HEK293 (cell line): ENCODE measurements around the gene CENPX.

Source experiments
- CTCF ChIA-PET: fragments of 350-600 bp; formaldehyde crosslinking; extraction: SDS; loops from one replicate; lab custom pipeline; 2021; ENCODE audit warnings: antibody characterized with exemption; lab: Yijun Ruan, JAX
- POLR2A ChIA-PET: fragments of 300-600 bp; formaldehyde crosslinking; extraction: SDS; loops from one replicate; lab custom pipeline; 2020; ENCODE audit warnings: antibody characterized with exemption, inconsistent platforms; lab: Yijun Ruan, JAX
- H3K27ac ChIP-seq: fragments of 200-500 bp; sonication (Bioruptor generic); 2 replicates; pipeline ENCODE4 v1.5.1; 2014; ENCODE audit warnings: low read depth, low read length, control low read depth, inconsistent platforms; ENCODE audit errors: extremely low read depth
- H3K36me3 ChIP-seq, 2 experiments: fragments of 200-500 bp in 1 of 2; sonication (Bioruptor generic) in 1 of 2; 1 replicate in 1 of 2; 2 replicates in 1 of 2; pipeline ENCODE4 v1.5.1; 2014 to 2017; ENCODE audit warnings: inconsistent platforms in 2 of 2, low read length in 2 of 2; ENCODE audit not compliant: control insufficient read depth in 2 of 2, insufficient read depth in 1 of 2
- H3K4me1 ChIP-seq: fragments of 200-500 bp; sonication (Bioruptor generic); 2 replicates; pipeline ENCODE4 v1.5.1; 2014; ENCODE audit warnings: mild to moderate bottlenecking, low read length, inconsistent platforms; ENCODE audit not compliant: control insufficient read depth, insufficient read depth
- H3K4me3 ChIP-seq: 2 replicates; pipeline ENCODE4 v1.5.1; 2011; ENCODE audit warnings: low read depth, mild to moderate bottlenecking, control low read depth, low read length, moderate library complexity
- H3K9me3 ChIP-seq: fragments of 200-500 bp; sonication (Bioruptor generic); 2 replicates; pipeline ENCODE4 v1.5.1; 2014; ENCODE audit warnings: low read depth, low read length, inconsistent platforms; ENCODE audit not compliant: control insufficient read depth, insufficient read depth
- BCL11B ChIP-seq: fragments of 450-650 bp; formaldehyde crosslinking; IDR thresholded peaks from 2 replicates; pipeline ENCODE4 v1.5.1; 2016; ENCODE audit warnings: low read depth, missing biosample characterization, missing genetic modification characterization
- CTCF ChIP-seq: fragments of 450-650 bp; formaldehyde crosslinking; IDR thresholded peaks from 2 replicates; pipeline ENCODE4 v1.5.1; 2016; ENCODE audit warnings: missing biosample characterization, missing genetic modification characterization
- GLI4 ChIP-seq: fragments of 450-650 bp; formaldehyde crosslinking; IDR thresholded peaks from 2 replicates; pipeline ENCODE4 v1.5.1; 2016; ENCODE audit warnings: missing biosample characterization, missing genetic modification characterization
- OSR2 ChIP-seq: fragments of 450-650 bp; formaldehyde crosslinking; IDR thresholded peaks from 2 replicates; pipeline ENCODE4 v1.5.1; 2016; ENCODE audit warnings: missing biosample characterization, missing genetic modification characterization
- PATZ1 ChIP-seq: fragments of 450-650 bp; formaldehyde crosslinking; IDR thresholded peaks from 2 replicates; pipeline ENCODE4 v1.5.1; 2016; ENCODE audit warnings: missing biosample characterization, missing genetic modification characterization
- PBX3 ChIP-seq: sonication (generic); formaldehyde crosslinking; IDR thresholded peaks from 2 replicates; pipeline ENCODE4 v1.8.1; 2022; ENCODE audit warnings: mild to moderate bottlenecking, moderate library complexity, missing genetic modification reagents
- SP7 ChIP-seq: fragments of 450-650 bp; formaldehyde crosslinking; IDR thresholded peaks from 2 replicates; pipeline ENCODE4 v1.5.1; 2016; ENCODE audit warnings: missing biosample characterization, missing genetic modification characterization
- YY2 ChIP-seq: fragments of 450-650 bp; formaldehyde crosslinking; IDR thresholded peaks from 2 replicates; pipeline ENCODE4 v1.5.1; 2016; ENCODE audit warnings: missing biosample characterization, missing genetic modification characterization
- ZEB2 ChIP-seq: fragments of 450-650 bp; formaldehyde crosslinking; IDR thresholded peaks from 2 replicates; pipeline ENCODE4 v1.5.1; 2016; ENCODE audit warnings: missing biosample characterization, missing genetic modification characterization
- ZIC2 ChIP-seq: fragments of 450-650 bp; formaldehyde crosslinking; IDR thresholded peaks from 2 replicates; pipeline ENCODE4 v1.5.1; 2016; ENCODE audit warnings: missing biosample characterization, missing genetic modification characterization
- ZNF341 ChIP-seq: fragments of 450-650 bp; formaldehyde crosslinking; IDR thresholded peaks from 2 replicates; pipeline ENCODE4; 2016; ENCODE audit warnings: low read depth, missing biosample characterization, missing genetic modification characterization
- ZNF510 ChIP-seq: fragments of 450-650 bp; formaldehyde crosslinking; IDR thresholded peaks from 2 replicates; pipeline ENCODE4 v1.5.1; 2018; ENCODE audit warnings: mild to moderate bottlenecking, missing genetic modification characterization, missing biosample characterization; ENCODE audit not compliant: insufficient replicate concordance
- ZNF521 ChIP-seq: fragments of 450-650 bp; formaldehyde crosslinking; IDR thresholded peaks from 2 replicates; pipeline ENCODE4 v1.5.1; 2017; ENCODE audit warnings: missing biosample characterization, mild to moderate bottlenecking, missing genetic modification characterization
- ZNF558 ChIP-seq: fragments of 450-650 bp; formaldehyde crosslinking; IDR thresholded peaks from 2 replicates; pipeline ENCODE4 v1.5.1; 2016; ENCODE audit warnings: missing biosample characterization, missing genetic modification characterization
- ZNF600 ChIP-seq: fragments of 450-650 bp; formaldehyde crosslinking; IDR thresholded peaks from 2 replicates; pipeline ENCODE4 v1.5.1; 2016; ENCODE audit warnings: missing biosample characterization, missing genetic modification characterization
- ZNF621 ChIP-seq: fragments of 450-650 bp; formaldehyde crosslinking; IDR thresholded peaks from 2 replicates; pipeline ENCODE4 v1.5.1; 2017; ENCODE audit warnings: missing biosample characterization, missing genetic modification characterization
- ZNF791 ChIP-seq: fragments of 450-650 bp; formaldehyde crosslinking; IDR thresholded peaks from 2 replicates; pipeline ENCODE4 v1.5.1; 2016; ENCODE audit warnings: missing biosample characterization, missing genetic modification characterization
- TF ChIP-seq, protein P1 (sequence below): fragments of 450-650 bp; formaldehyde crosslinking; IDR thresholded peaks from 2 replicates; pipeline ENCODE4; 2016; ENCODE audit warnings: missing biosample characterization, missing genetic modification characterization

The CENPX gene

GRCh38 chr17:82021107-82021899, 1.4 kb downstream of the CENPX start (continued):
- peak; percentile 42; the same call in 1 of the 2 replicates for TF ChIP-seq ZNF341 (tag by site-specific recombination)
- no peak for TF ChIP-seq OSR2 (tag by site-specific recombination)
- peak; percentile 42 for TF ChIP-seq PATZ1
- TF ChIP-seq, protein P1, sequence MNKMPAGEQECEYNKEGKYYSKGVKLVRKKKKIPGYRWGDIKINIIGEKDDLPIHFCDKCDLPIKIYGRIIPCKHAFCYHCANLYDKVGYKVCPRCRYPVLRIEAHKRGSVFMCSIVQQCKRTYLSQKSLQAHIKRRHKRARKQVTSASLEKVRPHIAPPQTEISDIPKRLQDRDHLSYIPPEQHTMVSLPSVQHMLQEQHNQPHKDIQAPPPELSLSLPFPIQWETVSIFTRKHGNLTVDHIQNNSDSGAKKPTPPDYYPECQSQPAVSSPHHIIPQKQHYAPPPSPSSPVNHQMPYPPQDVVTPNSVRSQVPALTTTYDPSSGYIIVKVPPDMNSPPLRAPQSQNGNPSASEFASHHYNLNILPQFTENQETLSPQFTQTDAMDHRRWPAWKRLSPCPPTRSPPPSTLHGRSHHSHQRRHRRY = no peak
- peak; percentile 19; the same call in 1 of the 2 replicates for TF ChIP-seq SP7 (tag by site-specific recombination)
- no peak for TF ChIP-seq ZNF521
- TF ChIP-seq YY2 (tag by site-specific recombination) = no peak
- peak; percentile 64; the same call in 1 of the 2 replicates for TF ChIP-seq BCL11B (tag by site-specific recombination)
- TF ChIP-seq ZEB2 (tag by site-specific recombination) = peak; percentile 24; the same call in 1 of the 2 replicates
- peak; percentile 57 for TF ChIP-seq ZIC2 (tag by site-specific recombination)
- TF ChIP-seq ZNF600 (tag by site-specific recombination) = peak; percentile 47
- no peak for TF ChIP-seq GLI4 (tag by site-specific recombination)
- no peak for TF ChIP-seq ZNF510 (tag by site-specific recombination)

- TF ChIP-seq ZNF558 (tag by site-specific recombination) = no peak
- peak; percentile 10; the same call in 1 of the 2 replicates for TF ChIP-seq PBX3 (CRISPR knock-in tag)
- POLR2A ChIA-PET = interaction anchor here (0.5 to 5.1 kb wide), 13 partner anchors 10 to 298 kb away, joined by 3 to 61 read pairs (median 8); partner anchors contain the start of genes DCXR, NOTUM and RAC3
These were observed 2.0 kb downstream of the CENPX start for GRCh38 chr17:82020572-82021106.

DNA sequence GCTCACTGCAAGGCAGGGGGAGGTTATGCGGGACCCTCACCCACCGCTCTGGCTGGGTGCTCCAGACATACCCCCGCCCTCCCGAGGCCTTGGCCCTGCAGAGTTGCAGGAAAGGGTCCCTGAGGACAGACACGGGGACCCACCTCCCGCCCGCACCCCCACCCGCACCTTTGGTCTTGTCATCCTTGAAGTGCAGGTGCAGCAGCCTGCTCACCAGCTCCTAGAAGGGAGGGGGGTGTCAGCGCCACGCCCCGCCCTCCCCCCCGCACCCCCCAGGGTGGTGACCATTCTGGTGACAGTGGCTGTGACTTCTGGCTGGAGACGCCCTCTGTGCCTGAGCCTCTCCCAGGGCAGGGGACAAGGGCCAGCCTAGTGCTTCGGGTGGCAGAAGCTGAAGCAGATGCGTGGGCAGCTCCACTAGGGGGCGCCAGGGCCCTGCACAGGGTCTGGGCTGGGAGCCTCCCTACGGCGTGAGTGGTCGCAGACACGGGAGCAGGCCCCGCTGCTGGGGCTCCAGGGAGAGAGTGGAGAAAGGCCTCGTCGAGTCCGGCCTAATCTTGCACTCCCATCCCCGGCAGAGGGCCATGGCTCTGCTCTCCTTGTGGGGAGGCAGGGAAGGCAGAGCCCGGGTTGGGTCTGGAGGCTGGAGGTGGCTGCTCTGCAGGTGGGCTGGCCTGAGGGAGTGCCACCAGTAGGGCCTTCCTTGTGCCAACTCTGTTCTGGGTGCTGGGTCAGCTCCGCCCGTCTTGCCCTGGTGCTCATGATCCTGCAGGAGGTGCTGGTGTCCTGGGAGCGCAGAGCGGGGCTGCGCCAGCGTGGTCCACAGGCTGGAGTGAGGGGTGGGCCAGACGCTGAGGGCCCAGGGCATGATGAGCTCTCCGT, 2.7 kb downstream of the CENPX start:
- H3K4me3 ChIP-seq = no peak overlapping the region
- H3K36me3 ChIP-seq = peaks cover 0 to 23% of the 10 kb centered on the region in 2 experiments; a peak in 1 of 3 replicates
- ChIA-PET CTCF (interaction anchor here (0.5 to 7.6 kb wide), 41 partner anchors 8 to 283 kb away, joined by 3 to 105 read pairs (median 4); partner anchors contain the start of genes DCXR, MAFG, MYADML2 and NOTUM), POLR2A (interaction anchor here (0.5 to 5.1 kb wide), 14 partner anchors 11 to 297 kb away, joined by 3 to 61 read pairs (median 7); partner anchors contain the start of genes DCXR, NOTUM and RAC3)
- H3K27ac ChIP-seq = peak overlapping the region; percentile 16; the same call in 1 of the 2 replicates
- peaks cover 11% of the 10 kb centered on the region for H3K4me1 ChIP-seq
- H3K9me3 ChIP-seq = no peaks in the 10 kb centered on the region
- peak; percentile 44; the same call in 1 of the 2 replicates for TF ChIP-seq PATZ1
- no peak for TF ChIP-seq ZNF621 (tag by site-specific recombination)
- TF ChIP-seq CTCF = peak; percentile 85
- no peak for TF ChIP-seq GLI4 (tag by site-specific recombination)
- TF ChIP-seq ZNF791 (tag by site-specific recombination) = no peak

More at GRCh38 chr17:82020572-82021106, 2.0 kb downstream of the CENPX start:
- Histone ChIP-seq H3K27ac (peak overlapping the region; percentile 38), H3K36me3 (peaks cover 0 to 30% of the 10 kb centered on the region in 2 experiments; a peak in 1 of 3 replicates), H3K4me1 (peaks cover 11% of the 10 kb centered on the region), H3K4me3 (no peak overlapping the region), H3K9me3 (no peaks in the 10 kb centered on the region)
- CTCF ChIA-PET = interaction anchor here (0.6 to 7.6 kb wide), 31 partner anchors 8 to 284 kb away, joined by 3 to 105 read pairs (median 5); partner anchors contain the start of genes DCXR, MAFG, NOTUM and RAC3
